ENCODE data around the gene SDHC. TPM values are rescaled to one million over a fixed set of nuclear protein-coding genes. Genes with fewer than 3 reads are reported as not detected.
"Not testable (repeated sequence)": the region's sequence is repeated elsewhere in the genome, so short reads cannot be mapped to it uniquely, and the experiment has no call there.

SDHC gene
- total and polyA plus RNA-seq, 8 donors: 164 to 204 (median 185) TPM

GRCh38 chr1:161407451-161407985 is 93.3 kb downstream of the SDHC start:
- Histone ChIP-seq H3K4me1 (peaks cover 0 to 4% of the 10 kb centered on the region in 2 donors), H3K27me3 (peaks cover 0 to 15% of the 10 kb centered on the region in 2 donors), H3K27ac (no peak overlapping the region), H3K36me3 (no peaks in the 10 kb centered on the region), H3K9me3 (peaks cover 0 to 4% of the 10 kb centered on the region in 2 donors), H3K4me3 (no peak overlapping the region)
- no peak for DNase-seq
- intact Hi-C loops (cut with DNase I): no loop called here
- peak; percentile 7 for ATAC-seq
- TF ChIP-seq, protein P1, sequence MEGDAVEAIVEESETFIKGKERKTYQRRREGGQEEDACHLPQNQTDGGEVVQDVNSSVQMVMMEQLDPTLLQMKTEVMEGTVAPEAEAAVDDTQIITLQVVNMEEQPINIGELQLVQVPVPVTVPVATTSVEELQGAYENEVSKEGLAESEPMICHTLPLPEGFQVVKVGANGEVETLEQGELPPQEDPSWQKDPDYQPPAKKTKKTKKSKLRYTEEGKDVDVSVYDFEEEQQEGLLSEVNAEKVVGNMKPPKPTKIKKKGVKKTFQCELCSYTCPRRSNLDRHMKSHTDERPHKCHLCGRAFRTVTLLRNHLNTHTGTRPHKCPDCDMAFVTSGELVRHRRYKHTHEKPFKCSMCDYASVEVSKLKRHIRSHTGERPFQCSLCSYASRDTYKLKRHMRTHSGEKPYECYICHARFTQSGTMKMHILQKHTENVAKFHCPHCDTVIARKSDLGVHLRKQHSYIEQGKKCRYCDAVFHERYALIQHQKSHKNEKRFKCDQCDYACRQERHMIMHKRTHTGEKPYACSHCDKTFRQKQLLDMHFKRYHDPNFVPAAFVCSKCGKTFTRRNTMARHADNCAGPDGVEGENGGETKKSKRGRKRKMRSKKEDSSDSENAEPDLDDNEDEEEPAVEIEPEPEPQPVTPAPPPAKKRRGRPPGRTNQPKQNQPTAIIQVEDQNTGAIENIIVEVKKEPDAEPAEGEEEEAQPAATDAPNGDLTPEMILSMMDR (IDR thresholded peaks at IDR 0.05): no peak

- DNase-seq (peak in 1 of 4 donors; percentile 64), ATAC-seq (peak; percentile 85)
- peaks cover 0 to 4% of the 10 kb centered on the region in 2 donors for H3K9me3 ChIP-seq
- H3K4me1 ChIP-seq: peaks cover 0 to 4% of the 10 kb centered on the region in 2 donors
- no peak overlapping the region for H3K4me3 ChIP-seq
- intact Hi-C loops (cut with DNase I): no loop called here
- peak overlapping the region in 1 of 2 donors; percentile 42 for H3K27ac ChIP-seq
- TF ChIP-seq, protein P1 (IDR thresholded peaks at IDR 0.05): no peak
- peaks cover 0 to 14% of the 10 kb centered on the region in 2 donors for H3K27me3 ChIP-seq
- no peaks in the 10 kb centered on the region for H3K36me3 ChIP-seq
These were observed 94.4 kb downstream of the SDHC start for GRCh38 chr1:161408429-161409052.

GRCh38 chr1:161409848-161410635 is 95.9 kb downstream of the SDHC start:
- intact Hi-C loops (cut with DNase I); ATAC-seq: not testable (repeated sequence)

GRCh38 chr1:161410636-161410970 is 96.4 kb downstream of the SDHC start:
- intact Hi-C loops (cut with DNase I); H3K27me3 ChIP-seq; H3K36me3 ChIP-seq; ATAC-seq; H3K9me3 ChIP-seq; H3K27ac ChIP-seq; DNase-seq; H3K4me3 ChIP-seq; H3K4me1 ChIP-seq: not testable (repeated sequence)

More at GRCh38 chr1:161409848-161410635, 95.9 kb downstream of the SDHC start:
- H3K36me3 ChIP-seq, H3K9me3 ChIP-seq, H3K4me3 ChIP-seq, H3K4me1 ChIP-seq, DNase-seq, H3K27me3 ChIP-seq: not testable (repeated sequence)
- peak overlapping the region in 1 of 2 donors; percentile 44 for H3K27ac ChIP-seq

Other genes starting within 250 kb of the SDHC start
- gene ARHGAP30, start 244.5 kb upstream of the SDHC start, total RNA-seq: 10 to 100 TPM; 18.8 to 57.7 TPM
- 1 to 10 TPM; 3.0 to 4.5 (median 4.0) TPM for gene ARHGAP30, start 244.5 kb upstream of the SDHC start, polyA plus RNA-seq (ENCODE audit: insufficient read length in 6 of 6)
- gene NECTIN4, start 224.8 kb upstream of the SDHC start, total RNA-seq: 1 to 10 TPM; 5.6 to 9.6 TPM
- gene NECTIN4, start 224.8 kb upstream of the SDHC start, polyA plus RNA-seq (ENCODE audit: insufficient read length in 6 of 6): 10 to 100 TPM in 3 of 6 donors, 1 to 10 TPM in 3; 7.9 to 11.2 (median 9.5) TPM
- 10 to 100 TPM in 1 of 2 donors, 1 to 10 TPM in 1; 4.5 to 10.3 TPM for gene KLHDC9, start 216.0 kb upstream of the SDHC start, total RNA-seq
- 1 to 10 TPM; 4.3 to 7.7 (median 5.1) TPM for gene KLHDC9, start 216.0 kb upstream of the SDHC start, polyA plus RNA-seq (ENCODE audit: insufficient read length in 6 of 6)
- 10 to 100 TPM; 42.5 to 47.9 TPM for gene PFDN2, start 196.3 kb upstream of the SDHC start, total RNA-seq
- 10 to 100 TPM; 45.8 to 57.0 (median 52.8) TPM for gene PFDN2, start 196.3 kb upstream of the SDHC start, polyA plus RNA-seq (ENCODE audit: insufficient read length in 6 of 6)
- gene NIT1, start 196.3 kb upstream of the SDHC start, total RNA-seq: 10 to 100 TPM; 38.7 to 40.2 TPM
- 10 to 100 TPM; 40.7 to 44.6 (median 41.6) TPM for gene NIT1, start 196.3 kb upstream of the SDHC start, polyA plus RNA-seq (ENCODE audit: insufficient read length in 6 of 6)
- 10 to 100 TPM; 25.8 to 34.6 TPM for gene DEDD, start 181.7 kb upstream of the SDHC start, total RNA-seq
- gene DEDD, start 181.7 kb upstream of the SDHC start, polyA plus RNA-seq (ENCODE audit: insufficient read length in 6 of 6): 10 to 100 TPM; 49.0 to 55.8 (median 51.6) TPM
- 10 to 100 TPM; 93.8 to 99.8 TPM for gene UFC1, start 160.4 kb upstream of the SDHC start, total RNA-seq
- 100 to 1,000 TPM; 134 to 163 (median 152) TPM for gene UFC1, start 160.4 kb upstream of the SDHC start, polyA plus RNA-seq (ENCODE audit: insufficient read length in 6 of 6)
- gene USP21, start 154.9 kb upstream of the SDHC start, total RNA-seq: 10 to 100 TPM; 24.1 to 25.8 TPM
- 10 to 100 TPM; 42.1 to 53.3 (median 49.1) TPM for gene USP21, start 154.9 kb upstream of the SDHC start, polyA plus RNA-seq (ENCODE audit: insufficient read length in 6 of 6)
- 10 to 100 TPM; 15.2 to 18.7 TPM for gene PPOX, start 148.0 kb upstream of the SDHC start, total RNA-seq
- gene PPOX, start 148.0 kb upstream of the SDHC start, polyA plus RNA-seq (ENCODE audit: insufficient read length in 6 of 6): 10 to 100 TPM; 41.9 to 53.0 (median 49.3) TPM
- gene B4GALT3, start 136.9 kb upstream of the SDHC start, total RNA-seq: 10 to 100 TPM; 35.3 to 35.8 TPM
- gene B4GALT3, start 136.9 kb upstream of the SDHC start, polyA plus RNA-seq (ENCODE audit: insufficient read length in 6 of 6): 10 to 100 TPM; 36.1 to 42.3 (median 37.6) TPM
- gene ADAMTS4, start 115.3 kb upstream of the SDHC start, total RNA-seq: 10 to 100 TPM; 13.4 to 15.4 TPM
- gene ADAMTS4, start 115.3 kb upstream of the SDHC start, polyA plus RNA-seq (ENCODE audit: insufficient read length in 6 of 6): 1 to 10 TPM; 1.4 to 3.5 (median 2.4) TPM
- gene NDUFS2, start 112.0 kb upstream of the SDHC start, total RNA-seq: 10 to 100 TPM; 67.7 to 78.6 TPM
- gene NDUFS2, start 112.0 kb upstream of the SDHC start, polyA plus RNA-seq (ENCODE audit: insufficient read length in 6 of 6): 100 to 1,000 TPM; 142 to 188 (median 161) TPM
- 100 to 1,000 TPM; 102 to 329 TPM for gene FCER1G, start 99.1 kb upstream of the SDHC start, total RNA-seq
- gene FCER1G, start 99.1 kb upstream of the SDHC start, polyA plus RNA-seq (ENCODE audit: insufficient read length in 6 of 6): 10 to 100 TPM; 14.6 to 22.0 (median 15.8) TPM
- not detected for gene APOA2, start 90.8 kb upstream of the SDHC start, total RNA-seq
- gene APOA2, start 90.8 kb upstream of the SDHC start, polyA plus RNA-seq (ENCODE audit: insufficient read length in 6 of 6): 1 to 10 TPM in 2 of 6 donors, under 1 TPM in 1, not detected in 3; 0.67 to 9.4 (median 6.8) TPM
- 10 to 100 TPM; 12.7 to 15.6 TPM for gene TOMM40L, start 88.3 kb upstream of the SDHC start, total RNA-seq
- gene TOMM40L, start 88.3 kb upstream of the SDHC start, polyA plus RNA-seq (ENCODE audit: insufficient read length in 6 of 6): 10 to 100 TPM in 4 of 6 donors, 1 to 10 TPM in 2; 9.2 to 12.7 (median 10.9) TPM
- not detected for gene NR1I3, start 76.2 kb upstream of the SDHC start, total RNA-seq
- gene NR1I3, start 76.2 kb upstream of the SDHC start, polyA plus RNA-seq (ENCODE audit: insufficient read length in 6 of 6): 1 to 10 TPM in 4 of 6 donors, under 1 TPM in 2; 0.48 to 1.5 (median 1.2) TPM
- gene PCP4L1, start 55.6 kb upstream of the SDHC start, total RNA-seq: 1 to 10 TPM; 1.5 to 6.6 TPM
- 1 to 10 TPM in 4 of 6 donors, under 1 TPM in 2; 0.53 to 1.4 (median 1.2) TPM for gene PCP4L1, start 55.6 kb upstream of the SDHC start, polyA plus RNA-seq (ENCODE audit: insufficient read length in 6 of 6)
- 1 to 10 TPM; 2.0 to 4.8 TPM for gene MPZ, start 4.4 kb upstream of the SDHC start, total RNA-seq
- 1 to 10 TPM; 2.1 to 5.5 (median 2.7) TPM for gene MPZ, start 4.4 kb upstream of the SDHC start, polyA plus RNA-seq (ENCODE audit: insufficient read length in 6 of 6)
- gene CFAP126, start 53.5 kb downstream of the SDHC start, total RNA-seq: 1 to 10 TPM in 1 of 2 donors, not detected in 1; 5.8 TPM
- gene CFAP126, start 53.5 kb downstream of the SDHC start, polyA plus RNA-seq (ENCODE audit: insufficient read length in 6 of 6): 10 to 100 TPM in 4 of 6 donors, 1 to 10 TPM in 2; 3.2 to 18.7 (median 11.4) TPM
- 100 to 1,000 TPM in 1 of 2 donors, 10 to 100 TPM in 1; 80.0 to 135 TPM for gene FCGR2A, start 191.1 kb downstream of the SDHC start, total RNA-seq
- gene FCGR2A, start 191.1 kb downstream of the SDHC start, polyA plus RNA-seq (ENCODE audit: insufficient read length in 6 of 6): 10 to 100 TPM; 12.4 to 18.2 (median 16.0) TPM
- gene HSPA6, start 210.2 kb downstream of the SDHC start, total RNA-seq: 10 to 100 TPM in 1 of 2 donors, 1 to 10 TPM in 1; 7.1 to 18.7 TPM
- gene HSPA6, start 210.2 kb downstream of the SDHC start, polyA plus RNA-seq (ENCODE audit: insufficient read length in 6 of 6): 1 to 10 TPM in 5 of 6 donors, under 1 TPM in 1; 0.60 to 1.4 (median 1.2) TPM
- 100 to 1,000 TPM in 1 of 2 donors, 10 to 100 TPM in 1; 56.3 to 237 TPM for gene FCGR3A, start 235.4 kb downstream of the SDHC start, total RNA-seq
- gene FCGR3A, start 235.4 kb downstream of the SDHC start, polyA plus RNA-seq (ENCODE audit: insufficient read length in 6 of 6): 1 to 10 TPM; 1.8 to 5.5 (median 3.0) TPM